ENCODE data around the gene TXNDC17. TPM values are rescaled to one million over a fixed set of nuclear protein-coding genes. Genes with fewer than 3 reads are reported as not detected.
"Not testable (repeated sequence)": the region's sequence is repeated elsewhere in the genome, so short reads cannot be mapped to it uniquely, and the experiment has no call there.

Gene TXNDC17
- total RNA-seq, 1 donor from 2014 or later: 42.7 TPM

GRCh38 chr17:6651919-6652452 is 11.1 kb downstream of the TXNDC17 start:
- ATAC-seq (ENCODE audit: low read depth) (peak; percentile 18), DNase-seq (no peak)
- peaks cover 35% of the 10 kb centered on the region for H3K36me3 Mint-ChIP-seq (ENCODE audit: low read depth)
- H3K27me3 Mint-ChIP-seq: no peaks in the 10 kb centered on the region
- H3K27ac Mint-ChIP-seq: peak overlapping the region; percentile 24
- H3K4me1 Mint-ChIP-seq: peaks cover 68% of the 10 kb centered on the region
- no peaks in the 10 kb centered on the region for H3K9me3 Mint-ChIP-seq
- TF ChIP-seq, protein P1, sequence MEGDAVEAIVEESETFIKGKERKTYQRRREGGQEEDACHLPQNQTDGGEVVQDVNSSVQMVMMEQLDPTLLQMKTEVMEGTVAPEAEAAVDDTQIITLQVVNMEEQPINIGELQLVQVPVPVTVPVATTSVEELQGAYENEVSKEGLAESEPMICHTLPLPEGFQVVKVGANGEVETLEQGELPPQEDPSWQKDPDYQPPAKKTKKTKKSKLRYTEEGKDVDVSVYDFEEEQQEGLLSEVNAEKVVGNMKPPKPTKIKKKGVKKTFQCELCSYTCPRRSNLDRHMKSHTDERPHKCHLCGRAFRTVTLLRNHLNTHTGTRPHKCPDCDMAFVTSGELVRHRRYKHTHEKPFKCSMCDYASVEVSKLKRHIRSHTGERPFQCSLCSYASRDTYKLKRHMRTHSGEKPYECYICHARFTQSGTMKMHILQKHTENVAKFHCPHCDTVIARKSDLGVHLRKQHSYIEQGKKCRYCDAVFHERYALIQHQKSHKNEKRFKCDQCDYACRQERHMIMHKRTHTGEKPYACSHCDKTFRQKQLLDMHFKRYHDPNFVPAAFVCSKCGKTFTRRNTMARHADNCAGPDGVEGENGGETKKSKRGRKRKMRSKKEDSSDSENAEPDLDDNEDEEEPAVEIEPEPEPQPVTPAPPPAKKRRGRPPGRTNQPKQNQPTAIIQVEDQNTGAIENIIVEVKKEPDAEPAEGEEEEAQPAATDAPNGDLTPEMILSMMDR (IDR thresholded peaks at IDR 0.05): no peak
- intact Hi-C loops (cut with micrococcal nuclease): loop anchor here (1.0 to 5.0 kb wide), 3 partner anchors 12 to 1205 kb away; partner anchors contain the start of genes CYB5D1, KIAA0753, NAA38 and TMEM88
- ChIA-PET CTCF (no interaction called here), POLR2A (interaction anchor here (1.8 to 1.9 kb wide), 2 partner anchors 9 to 11 kb away, joined by 7 to 28 read pairs; partner anchors contain the start of genes KIAA0753 and TXNDC17)
- H3K4me3 Mint-ChIP-seq: peak overlapping the region; percentile 100

DNA sequence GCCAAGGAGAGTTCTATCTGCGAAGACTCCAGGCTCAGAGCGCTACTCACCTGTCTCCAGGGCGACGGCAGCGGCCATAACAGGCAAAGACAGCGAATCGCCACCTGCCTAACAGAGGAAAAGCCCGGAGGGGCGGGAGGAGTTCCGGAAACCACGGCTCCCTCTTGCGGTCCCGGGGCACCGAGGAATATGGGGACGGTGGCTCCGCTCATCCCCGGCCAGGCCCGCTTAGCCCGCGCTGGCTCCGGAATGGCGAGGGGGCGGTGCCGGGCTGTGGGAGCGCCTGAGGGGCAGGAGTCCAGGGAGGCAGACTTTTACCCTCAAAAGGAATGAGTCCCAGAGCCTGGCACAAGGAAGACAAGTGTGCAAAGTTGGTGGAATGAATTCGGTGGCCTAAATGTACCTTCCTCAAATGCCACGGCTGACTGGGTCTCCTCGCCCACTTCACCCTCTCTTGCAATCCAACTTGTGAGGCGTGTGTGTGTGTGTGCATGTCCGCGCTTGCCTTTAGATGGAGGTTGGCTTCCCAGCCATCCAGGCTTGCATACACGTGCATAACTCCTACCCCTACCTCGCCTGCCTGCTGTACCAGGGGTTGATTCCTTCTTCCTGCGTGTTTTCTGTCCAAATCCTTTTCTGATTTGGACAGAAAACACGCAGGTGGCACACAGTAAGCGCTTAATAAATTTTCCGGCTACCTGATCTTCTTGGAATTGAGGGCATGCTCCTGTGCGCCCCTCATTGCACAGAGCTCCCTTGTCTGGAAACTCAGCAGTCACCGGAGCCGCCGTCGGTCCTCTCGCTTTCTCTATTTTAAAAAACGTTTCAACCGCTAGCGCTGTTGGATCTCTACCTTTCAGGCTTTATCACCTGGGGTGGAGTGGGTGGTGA is 14.2 kb downstream of the TXNDC17 start:
- Mint-ChIP-seq H3K36me3 (ENCODE audit: low read depth) (peaks cover 8% of the 10 kb centered on the region), H3K4me3 (peak overlapping the region; percentile 72), H3K4me1 (peaks cover 66% of the 10 kb centered on the region), H3K27ac (no peak overlapping the region), H3K27me3 (no peaks in the 10 kb centered on the region), H3K9me3 (no peaks in the 10 kb centered on the region)
- ChIA-PET POLR2A (interaction anchor here (1.0 kb wide), 1 partner anchor 14 kb away, joined by 3 read pairs; the partner anchor contains the start of genes KIAA0753 and TXNDC17), CTCF (no interaction called here)
- intact Hi-C loops (cut with micrococcal nuclease): loop anchor here (5.0 kb wide), 1 partner anchor 1202 kb away; the partner anchor contains the start of genes CYB5D1, NAA38 and TMEM88
- DNase-seq (no peak), ATAC-seq (ENCODE audit: low read depth) (no peak)
- TF ChIP-seq, protein P1 (IDR thresholded peaks at IDR 0.05): no peak

GRCh38 chr17:6655732-6656361 is 15.0 kb downstream of the TXNDC17 start:
- H3K27ac Mint-ChIP-seq; ATAC-seq (ENCODE audit: low read depth); H3K9me3 Mint-ChIP-seq; DNase-seq; H3K36me3 Mint-ChIP-seq (ENCODE audit: low read depth); H3K27me3 Mint-ChIP-seq; POLR2A ChIA-PET; intact Hi-C loops (cut with micrococcal nuclease); CTCF ChIA-PET: not testable (repeated sequence)
- Mint-ChIP-seq H3K4me3 (peak overlapping the region; percentile 79), H3K4me1 (peaks cover 68% of the 10 kb centered on the region)

DNA sequence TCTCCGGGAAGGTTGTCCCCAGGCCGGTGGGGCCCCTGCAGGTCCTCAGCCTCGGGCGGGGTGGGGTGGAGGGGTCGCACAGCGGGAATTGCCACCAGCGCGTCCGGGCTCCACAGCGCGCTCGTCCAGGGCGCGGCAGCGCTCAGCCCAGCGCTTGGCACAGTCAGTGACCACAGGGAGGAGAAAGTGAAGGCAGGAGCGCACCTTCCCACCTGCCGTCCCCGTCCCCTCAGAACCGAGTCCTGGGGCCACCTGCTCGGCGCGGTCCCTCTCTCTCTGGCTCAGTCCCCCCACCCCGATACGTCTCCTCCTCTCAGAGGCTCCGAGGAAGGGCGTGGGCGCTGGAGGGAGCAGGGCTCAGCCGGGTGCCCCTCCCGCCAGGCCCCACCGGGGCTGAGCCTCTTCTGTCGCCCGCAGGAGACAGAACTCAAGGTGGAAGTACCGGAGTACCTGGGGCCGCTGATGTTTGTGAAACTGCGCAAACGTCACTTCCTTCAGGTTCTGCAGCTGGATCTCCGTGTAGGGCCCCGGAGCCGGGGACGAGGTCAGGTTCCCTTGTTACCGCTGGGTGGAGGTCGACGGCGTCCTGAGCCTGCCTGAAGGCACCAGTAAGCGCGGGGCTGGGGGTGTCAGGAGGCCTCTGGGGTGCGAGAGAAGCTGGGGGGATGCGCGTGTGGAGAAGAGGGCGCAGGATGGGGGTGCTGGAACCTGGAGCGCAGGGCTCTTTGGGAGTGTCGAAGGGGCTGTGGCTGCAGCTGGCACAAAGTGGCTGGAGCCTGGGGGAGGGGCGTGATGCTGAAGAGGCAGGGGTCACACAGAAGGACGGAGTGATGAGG is 16.2 kb downstream of the TXNDC17 start:
- POLR2A ChIA-PET: interaction anchor here (1.2 kb wide), 1 partner anchor 16 kb away, joined by 10 read pairs; the partner anchor contains the start of genes KIAA0753 and TXNDC17
- H3K27ac Mint-ChIP-seq: peak overlapping the region; percentile 76
- ATAC-seq (ENCODE audit: low read depth): peak; percentile 73
- H3K27me3 Mint-ChIP-seq; intact Hi-C loops (cut with micrococcal nuclease); CTCF ChIA-PET; H3K9me3 Mint-ChIP-seq; H3K36me3 Mint-ChIP-seq (ENCODE audit: low read depth): not testable (repeated sequence)
- DNase-seq: peak; percentile 50
- H3K4me3 Mint-ChIP-seq: peak overlapping the region; percentile 88
- peaks cover 73% of the 10 kb centered on the region for H3K4me1 Mint-ChIP-seq

DNA sequence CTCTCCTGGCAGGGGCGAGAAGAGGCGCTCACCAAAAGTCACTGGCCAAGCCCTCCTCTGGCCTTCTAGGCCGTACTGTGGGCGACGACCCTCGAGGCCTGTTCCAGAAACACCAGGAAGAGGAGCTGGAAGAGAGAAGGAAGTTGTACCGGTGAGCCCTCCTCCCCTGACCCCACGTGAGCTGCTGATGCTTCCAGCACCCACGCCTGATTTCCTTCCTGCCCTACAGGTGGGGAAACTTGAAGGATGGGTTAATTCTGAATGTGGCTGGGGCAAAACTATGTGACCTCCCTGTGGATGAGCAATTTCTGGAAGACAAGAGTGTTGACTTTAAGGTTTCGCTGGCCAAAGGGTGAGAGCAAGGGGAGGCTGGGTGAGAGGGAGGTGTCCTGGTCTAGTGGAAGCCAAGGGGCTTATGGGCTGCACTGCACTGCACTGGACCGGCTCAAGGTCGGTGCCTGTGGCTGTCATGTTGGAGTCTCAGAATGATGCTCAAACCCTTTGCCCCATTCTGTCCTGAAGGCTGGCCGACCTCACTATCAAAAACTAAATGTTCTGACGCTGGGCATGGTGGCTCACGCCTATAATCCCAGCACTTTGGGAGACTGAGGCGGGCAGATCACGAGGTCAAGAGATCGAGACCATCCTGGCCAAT is 16.9 kb downstream of the TXNDC17 start:
- CTCF ChIA-PET: no interaction called here
- peaks cover 73% of the 10 kb centered on the region for H3K4me1 Mint-ChIP-seq
- H3K27me3 Mint-ChIP-seq: no peaks in the 10 kb centered on the region

GRCh38 chr17:6658411-6658810 is 17.6 kb downstream of the TXNDC17 start:
- H3K27me3 Mint-ChIP-seq; intact Hi-C loops (cut with micrococcal nuclease); ATAC-seq (ENCODE audit: low read depth); H3K36me3 Mint-ChIP-seq (ENCODE audit: low read depth); H3K9me3 Mint-ChIP-seq; DNase-seq; CTCF ChIA-PET; POLR2A ChIA-PET: not testable (repeated sequence)
- peak overlapping the region; percentile 20 for H3K4me3 Mint-ChIP-seq
- H3K27ac Mint-ChIP-seq: peak overlapping the region; percentile 53
- peaks cover 69% of the 10 kb centered on the region for H3K4me1 Mint-ChIP-seq

More for the DNA sequence above, 16.9 kb downstream of the TXNDC17 start:
- POLR2A ChIA-PET: interaction anchor here (1.2 kb wide), 1 partner anchor 17 kb away, joined by 10 read pairs; the partner anchor contains the start of genes KIAA0753 and TXNDC17
- Mint-ChIP-seq H3K9me3 (no peaks in the 10 kb centered on the region), H3K4me3 (peak overlapping the region; percentile 88), H3K27ac (peak overlapping the region; percentile 76), H3K36me3 (ENCODE audit: low read depth) (no peaks in the 10 kb centered on the region)
- ATAC-seq (ENCODE audit: low read depth): no peak
- DNase-seq: no peak
- intact Hi-C loops (cut with micrococcal nuclease): no loop called here
- TF ChIP-seq, protein P1 (IDR thresholded peaks at IDR 0.05): no peak
